T-cell (primary cell): ENCODE results near the gene MUC2. TPM values are rescaled to one million over a fixed set of nuclear protein-coding genes. Genes with fewer than 3 reads are reported as not detected.

Experiments
- total RNA-seq, 35 experiments: library from RNA in 6 of 35; stranded (reverse) in 6 of 35; fragments of 120-200 nt in 1 of 35; gene quantifications; one replicate each; pipeline versions ENCODE4 v1.2.1 to v1.2.4 and lab custom pipeline; 2013 to 2026

MUC2 gene
- total RNA-seq, 5 donors from 2014 or later (not counting 1 experiment from before 2014, with no cell fraction given) = 0.12 to 1.4 (median 0.53) TPM; not detected in 2

Other genes with a start within 250 kb of the MUC2 start
- gene CRACR2B, start 247.0 kb upstream of the MUC2 start, total RNA-seq = 1 to 10 TPM; 1.4 to 2.9 (median 1.5) TPM
- gene CD151, start 241.9 kb upstream of the MUC2 start, total RNA-seq = 10 to 100 TPM; 14.9 to 28.2 (median 25.6) TPM
- 10 to 100 TPM; 34.2 to 73.9 (median 68.7) TPM for gene POLR2L, start 232.3 kb upstream of the MUC2 start, total RNA-seq
- 1 to 10 TPM; 3.1 to 5.8 (median 4.4) TPM for gene TSPAN4, start 232.0 kb upstream of the MUC2 start, total RNA-seq
- gene CHID1, start 164.1 kb upstream of the MUC2 start, total RNA-seq = 10 to 100 TPM; 39.0 to 68.4 (median 51.2) TPM
- 10 to 100 TPM; 59.6 to 85.3 (median 70.8) TPM for gene AP2A2, start 149.0 kb upstream of the MUC2 start, total RNA-seq
- gene MUC6, start 38.2 kb upstream of the MUC2 start, total RNA-seq = under 1 TPM in 3 of 5 donors, not detected in 2; 0.09 to 0.30 (median 0.23) TPM
- gene MUC5AC, start 83.1 kb downstream of the MUC2 start, total RNA-seq = under 1 TPM in 3 of 5 donors, not detected in 2; 0.03 TPM
- gene MUC5B, start 148.2 kb downstream of the MUC2 start, total RNA-seq = 1 to 10 TPM in 3 of 5 donors, not detected in 2; 1.8 to 4.0 (median 3.6) TPM
- gene TOLLIP, start 234.8 kb downstream of the MUC2 start, total RNA-seq = 10 to 100 TPM; 44.4 to 54.1 (median 50.8) TPM